Gastrocnemius medialis (tissue), 4 donors: Measurements from ENCODE around the gene RBPJ. TPM values are rescaled to one million over a fixed set of nuclear protein-coding genes. Genes with fewer than 3 reads are reported as not detected.

Source experiments
- ATAC-seq, 2 donors: fragments of 150-250 bp; one replicate each; pipeline ENCODE4 v1.9.1; 2016
- DNase-seq, 2 donors: peaks; one replicate each; pipeline ENCODE4 v3.0.0-alpha.2; 2019
- H3K27ac ChIP-seq, 4 donors: fragments of 200-600 bp; sonication (generic); 1 replicate in 1 of 4; 2 replicates in 3 of 4; pipeline ENCODE4 v1.5.1; 2016 to 2018; ENCODE audit warnings: mild to moderate bottlenecking in 2 of 4, moderate library complexity in 1 of 4
- H3K27me3 ChIP-seq, 3 donors: fragments of 200-600 bp; sonication (generic) in 2 of 3; 1 replicate in 1 of 3; 2 replicates in 2 of 3; pipeline versions ENCODE4 v1.5.1 to v1.6.0; 2016 to 2019; ENCODE audit warnings: mild to moderate bottlenecking in 1 of 3, moderate library complexity in 1 of 3
- H3K36me3 ChIP-seq, 2 donors: fragments of 200-600 bp; sonication (generic) in 1 of 2; one replicate each; pipeline ENCODE4 v1.5.1; 2017 to 2018
- H3K4me1 ChIP-seq, 2 donors: fragments of 200-600 bp; sonication (generic) in 1 of 2; one replicate each; pipeline ENCODE4 v1.5.1; 2016 to 2017; ENCODE audit warnings: mild to moderate bottlenecking in 2 of 2
- H3K4me3 ChIP-seq, 4 donors: fragments of 200-600 bp; sonication (generic) in 3 of 4; 1 replicate in 1 of 4; 2 replicates in 3 of 4; pipeline ENCODE4 v1.5.1; 2016 to 2019; ENCODE audit warnings: mild to moderate bottlenecking in 2 of 4
- H3K9me3 ChIP-seq, 3 donors: fragments of 200-600 bp; sonication (generic) in 2 of 3; 1 replicate in 1 of 3; 2 replicates in 2 of 3; pipeline ENCODE4 v1.5.1; 2016 to 2019
- POLR2A ChIP-seq, 2 donors: fragments of 450-650 bp; IDR thresholded peaks; one replicate each; pipeline ENCODE4 v1.6.1; 2017; ENCODE audit warnings: antibody characterized with exemption in 2 of 2, mild to moderate bottlenecking in 2 of 2, moderate library complexity in 2 of 2
- in situ Hi-C, 4 donors: fragments of 200-750 bp; cut with MboI; loops; one replicate each; pipeline versions ENCODE4 v1.15.0 to v1.8.0; 2017; ENCODE audit warnings: low sequenced_read_pairs in 4 of 4
- intact Hi-C: fragments of 100-400 bp; cut with DNase I; formaldehyde crosslinking; loops from one replicate; pipeline ENCODE4 v1.15.1; 2023; ENCODE audit warnings: low total_unique reads
- total RNA-seq, 4 donors: library from RNA; depleted of rRNA; stranded (reverse); fragments of >200 nt; gene quantifications; one replicate each; pipeline versions ENCODE4 v1.1.0 to v1.2.3, GENCODE V29; 2016
- TF ChIP-seq, protein P1 (sequence below), 5 experiments: fragments of 450-650 bp in 3 of 5; fragments of 200-600 bp in 2 of 5; sonication (generic) in 2 of 5; IDR thresholded peaks in 4 of 5; conservative IDR thresholded peaks in 1 of 5; 1 replicate in 4 of 5; 2 replicates in 1 of 5; pipeline ENCODE4 v1.5.1; 2016 to 2019; ENCODE audit warnings: antibody characterized with exemption in 5 of 5, mild to moderate bottlenecking in 3 of 5, moderate library complexity in 3 of 5

Gene RBPJ
- total RNA-seq, 4 donors from 2014 or later: 22.8 to 73.3 (median 37.1) TPM

GRCh38 chr4:26275281-26275680 lies 45.5 kb upstream of the RBPJ start:
- no peak for ATAC-seq
- H3K36me3 ChIP-seq: no peaks in the 10 kb centered on the region
- no peaks in the 10 kb centered on the region for H3K9me3 ChIP-seq
- H3K4me3 ChIP-seq: no peak overlapping the region
- in situ Hi-C loops (no loop called here), intact Hi-C loops (no loop called here)
- no peak overlapping the region for H3K27ac ChIP-seq
- H3K27me3 ChIP-seq: no peaks in the 10 kb centered on the region
- no peak for TF ChIP-seq POLR2A (IDR thresholded peaks at IDR 0.05)
- TF ChIP-seq, protein P1, sequence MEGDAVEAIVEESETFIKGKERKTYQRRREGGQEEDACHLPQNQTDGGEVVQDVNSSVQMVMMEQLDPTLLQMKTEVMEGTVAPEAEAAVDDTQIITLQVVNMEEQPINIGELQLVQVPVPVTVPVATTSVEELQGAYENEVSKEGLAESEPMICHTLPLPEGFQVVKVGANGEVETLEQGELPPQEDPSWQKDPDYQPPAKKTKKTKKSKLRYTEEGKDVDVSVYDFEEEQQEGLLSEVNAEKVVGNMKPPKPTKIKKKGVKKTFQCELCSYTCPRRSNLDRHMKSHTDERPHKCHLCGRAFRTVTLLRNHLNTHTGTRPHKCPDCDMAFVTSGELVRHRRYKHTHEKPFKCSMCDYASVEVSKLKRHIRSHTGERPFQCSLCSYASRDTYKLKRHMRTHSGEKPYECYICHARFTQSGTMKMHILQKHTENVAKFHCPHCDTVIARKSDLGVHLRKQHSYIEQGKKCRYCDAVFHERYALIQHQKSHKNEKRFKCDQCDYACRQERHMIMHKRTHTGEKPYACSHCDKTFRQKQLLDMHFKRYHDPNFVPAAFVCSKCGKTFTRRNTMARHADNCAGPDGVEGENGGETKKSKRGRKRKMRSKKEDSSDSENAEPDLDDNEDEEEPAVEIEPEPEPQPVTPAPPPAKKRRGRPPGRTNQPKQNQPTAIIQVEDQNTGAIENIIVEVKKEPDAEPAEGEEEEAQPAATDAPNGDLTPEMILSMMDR (IDR thresholded peaks at IDR 0.05 in 4 of 5, conservative IDR thresholded peaks at IDR 0.05 in 1 of 5): no peak
- no peaks in the 10 kb centered on the region for H3K4me1 ChIP-seq
- DNase-seq: no peak

GRCh38 chr4:26279446-26279845 lies 41.4 kb upstream of the RBPJ start:
- H3K27me3 ChIP-seq: no peaks in the 10 kb centered on the region
- intact Hi-C loops (no loop called here), in situ Hi-C loops (no loop called here)
- H3K4me1 ChIP-seq: no peaks in the 10 kb centered on the region
- TF ChIP-seq, protein P1 (IDR thresholded peaks at IDR 0.05 in 4 of 5, conservative IDR thresholded peaks at IDR 0.05 in 1 of 5): no peak
- TF ChIP-seq POLR2A (IDR thresholded peaks at IDR 0.05): no peak
- no peaks in the 10 kb centered on the region for H3K9me3 ChIP-seq
- DNase-seq: no peak
- H3K36me3 ChIP-seq: no peaks in the 10 kb centered on the region
- H3K4me3 ChIP-seq: no peak overlapping the region
- no peak for ATAC-seq
- no peak overlapping the region for H3K27ac ChIP-seq

DNA sequence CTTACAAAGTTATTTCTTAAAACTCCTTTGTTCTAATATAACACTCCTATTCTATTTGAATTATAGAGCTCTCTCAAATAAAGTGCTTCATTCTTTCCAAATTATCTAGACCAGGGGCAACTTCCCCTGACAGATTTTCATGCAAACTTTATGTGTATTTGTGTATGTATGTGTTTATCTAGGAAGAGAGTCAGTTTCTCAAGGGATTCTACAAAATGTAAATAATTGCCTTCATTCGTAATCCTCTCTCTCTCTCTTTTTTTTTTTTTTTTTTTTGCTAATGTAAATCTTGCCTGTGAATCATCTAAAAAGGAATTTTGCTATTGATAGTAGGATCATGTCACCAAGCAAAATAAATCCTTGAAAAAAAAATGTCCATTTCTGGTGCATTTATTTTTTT lies 38.9 kb upstream of the RBPJ start:
- in situ Hi-C loops: no loop called here
- Histone ChIP-seq H3K4me3 (no peak overlapping the region), H3K9me3 (no peaks in the 10 kb centered on the region), H3K36me3 (no peaks in the 10 kb centered on the region), H3K27me3 (no peaks in the 10 kb centered on the region), H3K4me1 (no peaks in the 10 kb centered on the region), H3K27ac (no peak overlapping the region)
- TF ChIP-seq POLR2A (IDR thresholded peaks at IDR 0.05): no peak
- TF ChIP-seq, protein P1 (IDR thresholded peaks at IDR 0.05 in 4 of 5, conservative IDR thresholded peaks at IDR 0.05 in 1 of 5): no peak
- no peak for ATAC-seq
- DNase-seq: no peak
- intact Hi-C loops: no loop called here

DNA sequence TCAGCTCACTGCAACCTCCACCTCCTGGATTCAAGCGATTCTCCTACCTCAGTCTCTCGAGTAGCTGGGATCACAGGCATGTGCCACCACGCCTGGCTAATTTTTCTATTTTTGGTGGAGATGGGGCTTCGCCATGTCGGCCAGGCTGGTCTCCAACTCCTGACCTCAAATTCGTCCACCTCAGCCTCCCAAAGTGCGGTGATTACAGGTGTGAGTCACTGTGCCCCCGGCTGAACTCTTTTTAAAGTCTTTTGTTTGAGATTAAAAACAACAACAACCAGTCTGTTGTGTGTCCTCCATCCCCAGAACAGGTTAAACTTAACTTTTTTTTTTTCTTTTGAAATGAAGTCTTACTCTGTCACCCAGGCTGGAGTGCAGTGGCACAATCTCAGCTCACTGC lies 36.3 kb upstream of the RBPJ start:
- Histone ChIP-seq H3K9me3 (no peaks in the 10 kb centered on the region), H3K27me3 (no peaks in the 10 kb centered on the region), H3K4me3 (no peak overlapping the region), H3K36me3 (no peaks in the 10 kb centered on the region), H3K27ac (no peak overlapping the region), H3K4me1 (no peaks in the 10 kb centered on the region)
- TF ChIP-seq, protein P1 (IDR thresholded peaks at IDR 0.05 in 4 of 5, conservative IDR thresholded peaks at IDR 0.05 in 1 of 5): no peak
- no peak for TF ChIP-seq POLR2A (IDR thresholded peaks at IDR 0.05)
- no peak for ATAC-seq
- intact Hi-C loops: no loop called here
- DNase-seq: no peak
- in situ Hi-C loops: no loop called here

GRCh38 chr4:26285272-26285671 lies 35.5 kb upstream of the RBPJ start:
- no peaks in the 10 kb centered on the region for H3K4me1 ChIP-seq
- in situ Hi-C loops: no loop called here
- no peak for TF ChIP-seq POLR2A (IDR thresholded peaks at IDR 0.05)
- TF ChIP-seq, protein P1 (IDR thresholded peaks at IDR 0.05 in 4 of 5, conservative IDR thresholded peaks at IDR 0.05 in 1 of 5): no peak
- intact Hi-C loops: no loop called here
- H3K27me3 ChIP-seq: no peaks in the 10 kb centered on the region
- no peak overlapping the region for H3K27ac ChIP-seq
- H3K36me3 ChIP-seq: no peaks in the 10 kb centered on the region
- no peak overlapping the region for H3K4me3 ChIP-seq
- ATAC-seq: no peak
- DNase-seq: no peak
- no peaks in the 10 kb centered on the region for H3K9me3 ChIP-seq
